Activated CD4-positive, alpha-beta T cell treated with anti-CD3 and anti-CD28 coated beads, Interleukin-2, Interleukin-4, amounts not matched to agents 100 ng/mL and 50 ng/mL, durations not matched to agents 16 hours and 8 hours (primary cell): Measurements from ENCODE around the gene NHEJ1.

ENCODE experiments used
- DNase-seq: peaks from one replicate; pipeline ENCODE4 v3.0.0-alpha.2; 2020; ENCODE audit warnings: low spot score

NHEJ1 gene

DNA sequence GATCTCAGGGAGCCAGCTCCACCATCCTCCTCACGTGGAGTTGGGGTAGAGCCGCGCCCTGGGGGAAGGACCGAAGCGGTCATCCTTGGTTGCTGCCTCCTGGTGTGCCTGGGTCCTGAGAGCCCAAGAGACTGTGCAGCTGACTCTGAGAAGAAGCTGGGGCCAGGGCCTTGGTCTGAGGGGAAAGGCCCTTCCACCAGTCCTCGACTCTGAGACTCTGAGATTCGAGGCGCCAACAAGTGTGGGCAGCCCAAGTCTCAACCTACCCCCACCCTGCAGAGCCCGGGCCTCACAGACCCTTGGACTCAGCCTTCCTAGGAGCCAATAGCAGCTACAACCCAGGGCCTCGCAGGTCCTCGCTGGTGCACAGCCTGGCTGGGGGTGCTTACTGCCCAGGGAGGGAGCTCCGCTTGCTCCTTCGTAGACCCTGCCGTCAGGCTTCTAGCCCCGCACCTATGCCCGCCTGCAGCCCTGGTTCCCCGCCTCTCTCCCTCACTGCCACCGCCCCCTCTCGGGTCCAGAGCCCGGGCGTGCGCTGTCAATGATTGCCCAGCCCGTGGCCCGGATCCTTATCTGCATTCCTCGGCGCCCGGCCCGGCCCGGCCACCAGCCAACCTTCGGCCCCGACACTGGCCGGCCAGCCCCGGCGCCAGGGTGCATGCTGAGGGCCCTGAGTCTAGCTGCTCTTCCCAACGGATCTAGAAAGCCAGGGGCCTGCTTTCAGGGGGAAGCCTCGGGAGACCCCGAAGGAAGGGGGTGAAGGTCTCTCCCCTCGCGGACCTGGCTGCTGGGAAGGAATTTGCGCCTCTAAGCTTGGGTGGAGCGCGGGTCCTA, 101.9 kb downstream of the NHEJ1 start:
- no peak for DNase-seq

- DNase-seq: peak; percentile 77
Measured at GRCh38 chr2:219057709-219058540, 102.7 kb downstream of the NHEJ1 start.

DNA sequence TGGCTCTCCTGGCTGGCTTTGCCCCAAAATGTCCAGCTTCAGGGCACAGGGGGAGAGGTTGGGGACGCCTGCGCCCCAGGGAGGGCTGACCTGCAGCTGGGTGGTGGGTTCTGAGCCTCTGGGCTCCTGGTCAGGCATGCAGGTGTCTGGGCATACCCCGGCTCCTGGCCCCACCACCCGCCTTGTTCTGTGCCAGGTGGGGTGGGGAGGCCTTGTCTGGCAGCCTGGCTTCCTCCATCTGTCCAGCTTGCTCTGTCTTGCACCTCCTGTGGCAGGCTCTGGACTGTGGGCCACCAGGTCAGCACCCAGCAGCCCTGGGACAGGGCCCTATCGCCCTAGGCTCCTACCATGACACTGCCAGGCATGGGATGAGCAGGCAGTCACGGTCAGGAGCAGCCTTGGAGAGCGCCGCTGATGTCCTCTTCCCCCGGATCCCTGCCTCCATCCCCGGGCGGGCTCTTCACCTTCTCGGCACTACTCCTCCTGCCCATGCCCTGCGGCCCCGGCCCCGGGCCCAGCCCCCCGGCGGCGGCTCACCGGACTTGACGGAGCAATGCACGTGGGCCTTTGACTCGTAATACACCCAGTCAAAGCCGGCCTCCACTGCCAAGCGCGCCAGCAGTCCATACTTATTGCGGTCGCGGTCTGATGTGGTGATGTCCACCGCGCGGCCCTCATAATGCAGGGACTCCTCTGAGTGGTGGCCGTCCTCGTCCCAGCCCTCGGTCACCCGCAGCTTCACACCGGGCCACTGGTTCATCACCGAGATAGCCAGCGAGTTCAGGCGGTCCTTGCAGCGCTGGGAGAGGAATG, 103.5 kb downstream of the NHEJ1 start:
- no peak for DNase-seq

GRCh38 chr2:219056176-219056895, 104.3 kb downstream of the NHEJ1 start:
- DNase-seq: no peak

DNA sequence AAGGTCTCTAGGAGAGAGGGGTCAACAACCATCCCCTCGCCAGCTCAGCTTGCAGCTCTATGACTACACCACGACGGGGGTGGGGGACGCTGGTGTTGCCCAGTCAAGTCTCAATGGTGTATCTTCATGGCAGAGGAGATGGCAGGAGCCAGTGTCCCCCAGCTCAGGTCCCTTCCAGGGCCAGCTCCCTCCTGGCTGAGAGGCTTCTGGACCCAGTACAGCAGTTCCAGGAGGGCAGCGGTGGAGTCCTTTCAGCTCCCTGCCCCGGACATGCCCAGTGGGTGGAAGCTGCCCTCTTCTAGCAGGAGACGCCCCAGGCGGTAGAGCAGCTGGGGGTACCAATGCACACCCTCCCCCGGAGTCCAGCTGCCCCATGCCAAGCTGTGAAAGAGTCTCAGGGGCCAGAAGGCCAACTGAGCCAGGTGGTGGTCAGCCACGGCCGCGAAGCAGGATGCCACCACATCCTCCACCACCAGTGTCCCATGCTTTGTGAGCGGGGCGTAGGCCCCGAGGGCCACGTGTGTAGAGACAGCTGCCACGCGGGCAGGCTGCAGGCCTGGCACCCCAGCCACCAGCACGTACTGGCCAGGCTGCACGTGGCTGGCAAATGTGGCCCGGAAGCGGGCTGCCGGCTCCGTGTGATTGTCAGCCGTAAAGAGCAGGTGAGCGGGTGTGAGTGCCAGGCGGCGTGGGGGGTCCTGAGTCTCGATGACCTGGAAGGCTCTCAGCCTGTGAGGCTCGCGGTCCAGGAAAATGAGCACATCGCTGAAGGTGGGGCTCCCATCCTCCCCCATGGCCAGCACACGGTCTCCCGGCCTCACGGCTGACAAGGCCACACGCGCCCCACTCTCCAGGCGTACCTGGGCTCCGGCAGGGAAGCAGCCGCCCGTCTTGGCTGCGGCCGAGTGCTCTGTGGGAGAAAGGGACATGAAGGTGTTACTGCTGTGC, 105.4 kb downstream of the NHEJ1 start:
- DNase-seq: no peak

DNA sequence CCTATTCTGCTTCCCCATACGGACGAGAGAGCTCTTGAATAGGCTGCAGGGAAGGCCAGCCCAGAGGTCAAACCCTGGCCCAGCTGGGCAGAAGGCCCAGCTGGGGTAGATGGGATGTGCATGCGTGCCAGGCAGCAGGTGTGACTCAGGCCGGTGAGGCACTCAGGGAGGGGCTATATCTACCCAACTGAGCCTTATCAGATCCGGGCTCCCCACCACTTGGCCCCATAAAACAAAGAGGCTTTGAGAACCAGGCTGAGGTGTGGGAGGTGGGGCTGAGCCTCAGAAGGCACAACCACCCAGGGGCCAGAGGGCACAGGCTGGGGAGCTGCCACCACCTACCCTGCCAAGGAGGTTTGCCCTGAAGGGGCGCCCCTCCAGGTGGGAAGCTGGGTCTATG, 111.3 kb downstream of the NHEJ1 start:
- no peak for DNase-seq

- no peak for DNase-seq
Measured at GRCh38 chr2:219045937-219046550, 114.6 kb downstream of the NHEJ1 start.

- no peak for DNase-seq
Measured at GRCh38 chr2:219042750-219043149, 117.9 kb downstream of the NHEJ1 start.

- DNase-seq: no peak
Measured at GRCh38 chr2:219042157-219042556, 118.5 kb downstream of the NHEJ1 start.

GRCh38 chr2:219041252-219041651, 119.4 kb downstream of the NHEJ1 start, which contains the start of gene CFAP65:
TSS of gene CFAP65 (minus strand) at chr2:219041516. CDS start at chr2:219039048, 2,468 bp downstream.
- peak; percentile 21 for DNase-seq

DNA sequence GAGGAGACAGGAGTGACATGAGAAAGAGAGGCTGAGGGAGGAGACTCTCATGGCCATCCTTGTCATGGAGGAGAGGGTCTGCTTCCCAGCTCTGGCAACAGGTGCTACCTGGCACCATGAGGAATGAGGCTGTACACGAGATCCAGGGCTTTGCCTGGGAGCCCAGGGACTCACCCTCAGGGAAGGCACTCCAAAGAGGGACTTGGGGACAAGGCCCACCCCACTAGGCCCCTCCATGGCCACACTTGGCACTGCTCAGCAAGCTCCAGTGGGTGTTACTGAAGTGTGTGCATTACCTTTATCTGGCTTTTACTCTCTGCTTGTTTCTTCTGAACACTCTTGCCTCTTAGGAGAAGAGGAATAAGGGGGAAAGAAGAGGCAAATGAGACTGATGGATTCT, 122.0 kb downstream of the NHEJ1 start:
- no peak for DNase-seq

- DNase-seq: no peak
Measured at GRCh38 chr2:219037783-219038499, 122.7 kb downstream of the NHEJ1 start.

DNA sequence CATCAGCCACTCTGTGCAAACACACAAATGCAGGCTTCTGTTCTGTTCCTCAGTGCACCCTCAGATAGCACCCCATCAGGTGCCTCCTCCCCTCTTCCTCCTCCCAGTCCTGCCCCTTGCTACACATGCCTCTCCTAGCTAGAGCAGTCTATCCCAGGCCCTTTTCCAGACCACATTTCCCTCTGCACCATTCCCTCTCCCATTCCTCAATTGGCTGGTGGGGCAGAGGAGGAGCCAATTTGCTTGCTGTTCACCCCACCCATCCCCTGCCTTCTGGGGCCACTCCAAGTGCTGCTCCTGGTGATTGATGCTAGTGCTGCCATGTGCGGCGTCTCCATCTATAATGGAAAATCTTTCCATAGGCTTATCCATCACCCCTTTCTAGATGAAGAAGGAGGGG, 124.7 kb downstream of the NHEJ1 start:
- no peak for DNase-seq

DNA sequence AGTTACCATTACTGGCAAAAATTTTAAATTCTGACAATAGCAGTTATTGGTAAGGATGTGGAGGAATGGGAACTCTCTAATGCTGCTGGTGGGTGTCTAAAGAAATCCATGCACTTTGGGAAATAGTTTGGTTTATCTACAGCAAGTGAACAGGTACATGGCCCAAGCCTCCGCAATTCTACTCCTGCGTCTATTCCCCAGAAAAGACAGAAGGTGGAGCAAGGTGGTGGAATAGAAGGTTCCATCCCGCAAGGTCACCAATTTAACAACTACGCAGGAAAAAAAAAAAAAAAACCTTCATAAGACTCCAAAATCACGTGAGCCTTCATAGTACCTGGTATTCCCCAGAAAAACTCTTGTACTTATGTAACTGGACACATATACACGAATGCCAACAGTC, 125.8 kb downstream of the NHEJ1 start:
- no peak for DNase-seq

DNA sequence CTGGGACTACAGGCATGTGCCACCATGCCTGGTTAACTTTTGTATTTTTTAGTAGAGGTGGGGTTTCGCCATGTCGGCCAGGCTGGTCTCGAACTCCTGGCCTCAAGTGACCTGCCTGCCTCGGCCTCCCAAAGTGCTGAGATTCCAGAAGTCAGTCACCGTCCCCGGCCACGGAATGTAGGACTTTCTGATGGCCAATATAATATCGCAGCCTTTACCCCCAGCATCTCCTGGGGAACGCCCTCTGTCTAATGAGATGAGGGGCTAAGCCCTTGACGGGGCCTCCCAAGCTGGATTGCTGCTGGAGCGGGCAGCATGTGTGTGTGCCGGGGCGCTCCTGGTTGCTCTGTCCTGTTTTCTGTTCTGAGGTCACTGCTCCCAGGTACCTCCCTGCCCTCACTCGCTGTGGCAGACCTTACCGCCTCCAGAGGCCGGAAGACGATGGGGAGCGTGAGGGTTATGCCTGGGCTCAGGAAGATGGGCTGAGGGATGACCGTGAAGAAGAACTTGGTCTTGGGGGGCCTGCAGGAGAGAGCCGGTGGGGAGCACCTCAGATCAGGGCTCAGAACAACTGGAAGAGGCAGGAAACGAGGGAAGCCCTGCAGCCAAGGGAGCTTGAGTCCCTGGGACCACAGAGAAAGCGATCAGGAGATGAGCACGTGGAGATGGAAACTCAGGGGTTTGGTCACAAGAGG, 128.4 kb downstream of the NHEJ1 start:
- no peak for DNase-seq

- no peak for DNase-seq
Measured at GRCh38 chr2:219031005-219031738, 129.4 kb downstream of the NHEJ1 start.

- no peak for DNase-seq
Measured at GRCh38 chr2:219030177-219030940, 130.3 kb downstream of the NHEJ1 start.
